ENCODE measurements around the gene CNGA4.
"Not testable (repeated sequence)": the region's sequence is repeated elsewhere in the genome, so short reads cannot be mapped to it uniquely, and the experiment has no call there.

The CNGA4 gene

DNA sequence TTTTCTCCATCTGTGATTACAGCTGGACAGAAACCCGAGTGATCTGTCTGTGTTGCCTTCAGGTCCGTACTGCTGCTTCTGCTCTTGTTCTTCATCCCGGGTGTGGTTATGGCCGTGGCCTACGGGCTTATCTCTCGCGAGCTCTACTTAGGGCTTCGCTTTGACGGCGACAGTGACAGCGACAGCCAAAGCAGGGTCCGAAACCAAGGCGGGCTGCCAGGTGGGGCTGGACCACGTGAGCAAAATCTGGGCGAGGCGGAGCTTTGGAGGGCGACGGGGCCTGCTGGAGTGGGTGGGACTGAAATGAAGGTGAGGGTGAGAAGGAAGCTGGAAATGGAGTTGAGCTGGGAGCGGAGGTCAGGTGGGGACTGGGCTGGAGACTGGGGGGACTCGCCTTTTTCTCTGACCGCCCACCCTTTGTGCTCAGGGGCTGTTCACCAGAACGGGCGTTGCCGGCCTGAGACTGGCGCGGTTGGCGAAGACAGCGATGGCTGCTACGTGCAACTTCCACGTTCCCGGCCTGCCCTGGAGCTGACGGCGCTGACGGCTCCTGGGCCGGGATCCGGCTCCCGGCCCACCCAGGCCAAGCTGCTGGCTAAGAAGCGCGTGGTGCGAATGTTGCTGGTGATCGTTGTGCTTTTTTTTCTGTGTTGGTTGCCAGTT lies 31.8 kb downstream of the CNGA4 start:
- DNase-seq: no peak

DNA sequence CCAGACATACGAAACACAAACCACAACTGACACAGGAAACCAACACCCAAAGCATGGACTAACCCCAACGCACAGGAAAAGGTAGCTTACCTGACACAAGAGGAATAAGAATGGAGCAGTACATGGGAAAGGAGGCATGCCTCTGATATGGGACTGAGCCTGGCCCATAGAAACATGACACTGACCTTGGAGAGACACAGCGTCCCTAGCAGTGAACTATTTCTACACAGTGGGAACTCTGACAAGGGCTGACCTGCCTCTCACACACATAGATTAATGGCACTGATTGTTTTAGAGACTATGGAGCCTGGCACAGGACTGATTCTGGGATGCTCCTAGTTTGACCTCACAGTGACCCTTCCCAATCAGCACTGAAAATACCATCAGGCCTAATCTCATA lies 32.7 kb downstream of the CNGA4 start:
- no peak for DNase-seq

DNA sequence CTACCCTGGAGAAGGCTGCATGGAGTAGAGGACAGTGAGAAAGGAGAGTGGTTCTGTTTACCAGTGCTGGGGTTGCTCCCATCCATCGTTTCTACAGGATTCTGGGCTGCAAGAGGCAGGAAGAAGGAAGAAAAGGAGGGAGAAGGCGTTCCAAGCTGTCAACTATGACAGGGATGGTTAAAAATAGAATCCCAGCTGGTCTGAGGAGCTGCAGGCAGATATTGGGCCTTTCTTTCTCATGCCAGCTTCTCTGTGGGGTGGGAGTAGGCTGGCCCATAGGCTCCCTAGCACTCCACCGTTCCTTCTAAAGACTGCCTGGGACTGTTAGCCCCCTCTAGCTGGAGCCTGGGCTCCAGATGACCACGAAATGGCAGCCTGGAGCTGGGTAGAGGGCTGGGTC lies 34.3 kb downstream of the CNGA4 start:
- DNase-seq: no peak

DNA sequence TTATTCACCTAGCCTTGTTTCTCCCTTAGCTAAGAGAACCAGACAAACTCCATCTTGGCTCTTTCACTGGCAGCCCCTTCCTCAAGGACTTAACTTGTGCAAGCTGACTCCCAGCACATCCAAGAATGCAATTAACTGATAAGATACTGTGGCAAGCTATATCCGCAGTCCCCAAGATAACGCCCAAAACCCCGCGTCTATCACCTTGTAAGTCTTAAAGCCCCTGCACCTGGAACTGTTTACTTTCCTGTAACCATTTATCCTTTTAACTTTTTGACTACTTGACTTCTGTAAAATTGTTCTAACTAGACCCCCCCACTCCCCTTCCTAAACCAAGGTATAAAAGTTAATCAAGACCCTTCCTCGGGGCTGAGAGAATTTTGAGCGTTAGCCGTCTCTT lies 41.9 kb downstream of the CNGA4 start:
- DNase-seq: not testable (repeated sequence)

DNA sequence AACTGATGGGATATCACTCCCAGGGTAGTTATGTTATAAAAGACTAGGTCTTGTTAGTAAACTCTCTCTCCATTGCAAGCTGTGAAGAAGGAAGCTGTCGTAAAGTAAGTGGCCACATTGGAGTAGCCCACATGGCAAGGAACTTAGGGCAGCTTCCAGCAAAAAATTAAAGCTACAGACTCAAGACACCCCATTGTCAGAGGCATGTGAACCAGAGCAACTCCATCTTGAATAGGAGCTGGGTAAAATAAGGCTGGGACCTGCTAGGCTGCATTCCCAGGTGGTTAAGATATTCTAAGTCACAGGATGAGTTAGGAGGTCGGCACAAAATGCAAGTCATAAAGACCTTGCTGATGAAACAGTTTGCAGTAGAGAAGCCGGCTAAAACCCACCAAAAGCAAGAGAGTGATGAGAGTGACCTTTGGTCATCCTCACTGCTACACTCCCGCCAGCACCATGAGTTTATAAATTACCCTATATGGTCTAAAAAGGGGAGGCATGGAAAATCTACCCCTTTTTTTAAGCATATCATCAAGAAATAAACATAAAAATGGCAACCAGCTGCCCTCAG lies 44.6 kb downstream of the CNGA4 start:
- no peak for DNase-seq

DNA sequence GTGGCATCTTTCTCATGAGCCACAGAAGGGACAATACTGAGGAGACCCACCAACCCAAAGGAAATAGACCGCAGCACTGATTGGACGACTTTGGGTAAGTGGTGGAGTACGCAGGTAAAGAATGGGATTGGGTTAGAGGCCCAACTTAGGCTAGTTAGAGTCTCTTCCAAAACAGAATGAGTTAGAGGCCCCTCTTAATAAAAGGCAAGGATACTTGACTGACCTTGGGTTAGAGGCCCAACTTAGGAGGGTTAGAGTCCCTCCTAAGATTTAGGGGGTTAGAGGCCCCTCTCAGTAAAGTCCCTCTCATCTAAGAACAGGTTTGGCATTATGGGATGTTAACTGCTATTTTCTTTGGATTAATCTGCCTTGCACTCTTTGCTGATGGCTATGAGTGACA lies 45.4 kb downstream of the CNGA4 start:
- DNase-seq: no peak

DNA sequence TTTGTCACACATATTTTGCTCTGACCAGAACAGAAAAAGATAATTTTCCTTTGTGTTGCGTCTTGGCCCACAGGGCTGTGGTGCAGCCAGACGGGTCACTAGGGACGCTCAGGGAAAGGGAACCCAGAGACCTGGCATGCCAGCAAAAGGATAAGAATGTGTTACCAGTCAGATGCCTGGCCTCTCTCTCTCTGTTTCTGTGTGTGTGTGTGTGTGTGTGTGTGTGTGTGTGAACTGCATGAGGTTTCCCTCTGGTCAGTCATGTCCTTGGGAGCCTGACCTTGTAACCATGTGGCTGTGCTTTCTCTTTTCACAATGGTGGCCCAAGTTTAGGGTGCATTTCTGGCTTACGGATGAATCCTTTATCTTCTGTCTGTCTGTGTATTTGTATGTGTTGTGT lies 46.1 kb downstream of the CNGA4 start:
- DNase-seq: no peak
